ENCODE results near the gene TAS2R41. TPM values are rescaled to one million over a fixed set of nuclear protein-coding genes. Genes with fewer than 3 reads are reported as not detected.

TAS2R41 gene
- total RNA-seq, 4 donors from 2014 or later, result not detected

DNA sequence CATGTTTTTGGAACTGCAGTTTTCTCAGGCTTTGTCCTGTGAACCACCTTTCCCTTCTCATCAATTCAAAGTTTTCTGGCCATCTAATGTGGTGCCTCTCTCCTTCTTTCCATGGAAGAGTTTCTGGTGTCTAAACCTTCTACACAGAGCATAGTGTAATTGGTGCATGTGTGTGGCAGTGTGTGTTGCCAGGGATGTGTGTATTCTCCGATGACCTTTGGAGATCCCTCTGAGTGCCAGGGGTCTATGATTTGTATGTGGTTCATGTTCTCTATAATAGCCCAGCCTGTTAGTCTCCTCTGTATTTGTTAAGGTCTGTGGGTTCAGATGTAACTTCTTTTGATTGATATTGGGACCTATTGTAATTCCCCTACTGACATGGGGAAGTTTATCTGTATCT lies 32.9 kb upstream of the TAS2R41 start:
- H3K36me3 ChIP-seq, result no peaks in the 10 kb centered on the region
- no peak overlapping the region for H3K27ac ChIP-seq
- no peak overlapping the region for H3K4me3 ChIP-seq
- DNase-seq, result no peak
- in situ Hi-C loops (cut with MboI; ENCODE audit: low pct_ligation_motif_present in 1 of 4, low pct_unique_long_range_greater_than_20kb in 1 of 4, low sequenced_read_pairs in 3 of 4), result loop anchor here in 1 of 4 donors (25.0 kb wide), 1 partner anchor 432 kb away; no protein-coding TSS in a partner anchor
- intact Hi-C loops (cut with DNase I; ENCODE audit: low total_unique reads), result no loop called here
- H3K4me1 ChIP-seq, result no peaks in the 10 kb centered on the region
- WGBS, 2 donors (ENCODE audit: low coverage in 1 of 2), result 84% methylated on average over 1 of the region's 1 CpG; no CpG with 5 or more reads in 1 of the 2 donors
- no peaks in the 10 kb centered on the region for H3K27me3 ChIP-seq
- TF ChIP-seq, protein P1, sequence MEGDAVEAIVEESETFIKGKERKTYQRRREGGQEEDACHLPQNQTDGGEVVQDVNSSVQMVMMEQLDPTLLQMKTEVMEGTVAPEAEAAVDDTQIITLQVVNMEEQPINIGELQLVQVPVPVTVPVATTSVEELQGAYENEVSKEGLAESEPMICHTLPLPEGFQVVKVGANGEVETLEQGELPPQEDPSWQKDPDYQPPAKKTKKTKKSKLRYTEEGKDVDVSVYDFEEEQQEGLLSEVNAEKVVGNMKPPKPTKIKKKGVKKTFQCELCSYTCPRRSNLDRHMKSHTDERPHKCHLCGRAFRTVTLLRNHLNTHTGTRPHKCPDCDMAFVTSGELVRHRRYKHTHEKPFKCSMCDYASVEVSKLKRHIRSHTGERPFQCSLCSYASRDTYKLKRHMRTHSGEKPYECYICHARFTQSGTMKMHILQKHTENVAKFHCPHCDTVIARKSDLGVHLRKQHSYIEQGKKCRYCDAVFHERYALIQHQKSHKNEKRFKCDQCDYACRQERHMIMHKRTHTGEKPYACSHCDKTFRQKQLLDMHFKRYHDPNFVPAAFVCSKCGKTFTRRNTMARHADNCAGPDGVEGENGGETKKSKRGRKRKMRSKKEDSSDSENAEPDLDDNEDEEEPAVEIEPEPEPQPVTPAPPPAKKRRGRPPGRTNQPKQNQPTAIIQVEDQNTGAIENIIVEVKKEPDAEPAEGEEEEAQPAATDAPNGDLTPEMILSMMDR (IDR thresholded peaks at IDR 0.05), result no peak
- TF ChIP-seq EP300 (IDR thresholded peaks at IDR 0.05; ENCODE audit: low read depth), result no peak
- TF ChIP-seq POLR2A (IDR thresholded peaks at IDR 0.05), result no peak
- no peak for TF ChIP-seq POLR2AphosphoS5 (IDR thresholded peaks at IDR 0.05)
- no peaks in the 10 kb centered on the region for H3K9me3 ChIP-seq

DNA sequence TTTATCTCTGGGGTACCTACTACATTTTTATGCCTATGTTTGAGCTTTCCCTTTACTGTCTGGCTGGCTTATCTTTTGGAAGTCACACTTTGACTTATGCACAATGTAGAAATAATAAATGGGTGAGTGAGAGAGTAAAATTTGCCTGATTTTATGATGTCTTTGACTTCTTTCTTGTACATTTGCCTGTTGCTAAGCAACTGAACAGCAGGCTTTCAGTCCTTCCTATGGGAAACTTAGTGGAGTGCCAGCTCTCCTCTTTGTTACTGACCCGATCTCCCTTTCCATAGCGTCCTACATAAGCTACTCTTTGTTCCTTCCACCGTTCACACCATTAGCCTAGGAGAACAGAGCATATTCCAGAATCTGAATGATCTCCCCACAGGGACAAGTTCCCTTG lies 30.2 kb upstream of the TAS2R41 start:
- intact Hi-C loops (cut with DNase I; ENCODE audit: low total_unique reads), result no loop called here
- in situ Hi-C loops (cut with MboI; ENCODE audit: low pct_ligation_motif_present in 1 of 4, low pct_unique_long_range_greater_than_20kb in 1 of 4, low sequenced_read_pairs in 3 of 4), result loop anchor here in 1 of 4 donors (25.0 kb wide), 1 partner anchor 435 kb away; no protein-coding TSS in a partner anchor
- Histone ChIP-seq H3K27ac (no peak overlapping the region), H3K27me3 (no peaks in the 10 kb centered on the region), H3K4me3 (no peak overlapping the region), H3K36me3 (no peaks in the 10 kb centered on the region), H3K4me1 (no peaks in the 10 kb centered on the region), H3K9me3 (no peaks in the 10 kb centered on the region)
- DNase-seq, result no peak
- 70 to 74% methylated on average over 3 of the region's 3 CpGs for WGBS, 2 donors (ENCODE audit: low coverage in 1 of 2)
- TF ChIP-seq POLR2AphosphoS5 (IDR thresholded peaks at IDR 0.05), result no peak
- no peak for TF ChIP-seq EP300 (IDR thresholded peaks at IDR 0.05; ENCODE audit: low read depth)
- TF ChIP-seq, protein P1 (IDR thresholded peaks at IDR 0.05), result no peak
- no peak for TF ChIP-seq POLR2A (IDR thresholded peaks at IDR 0.05)

DNA sequence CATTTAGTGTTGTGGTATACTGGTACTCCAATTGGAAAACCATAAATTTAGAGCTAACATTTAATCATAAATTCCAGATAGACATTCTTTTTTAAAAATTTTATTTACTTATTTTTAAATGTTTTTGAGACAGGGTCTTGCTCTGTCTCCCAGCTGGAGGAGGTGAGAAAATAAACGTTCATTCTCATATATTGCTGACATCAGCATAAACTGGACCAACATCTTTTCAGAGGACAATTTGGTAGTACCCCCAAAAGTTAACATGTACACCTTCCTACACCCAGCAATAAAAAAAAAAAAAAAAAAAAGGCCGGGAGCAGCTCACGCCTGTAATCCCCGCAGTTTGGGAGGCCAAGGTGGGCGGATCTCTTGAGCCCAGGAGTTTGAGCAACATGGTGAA lies 29.2 kb upstream of the TAS2R41 start:
- Histone ChIP-seq H3K27me3 (no peaks in the 10 kb centered on the region), H3K27ac (no peak overlapping the region), H3K4me1 (no peaks in the 10 kb centered on the region), H3K4me3 (no peak overlapping the region), H3K36me3 (no peaks in the 10 kb centered on the region), H3K9me3 (no peaks in the 10 kb centered on the region)
- no peak for DNase-seq
- intact Hi-C loops (cut with DNase I; ENCODE audit: low total_unique reads) (no loop called here), in situ Hi-C loops (cut with MboI; ENCODE audit: low pct_ligation_motif_present in 1 of 4, low pct_unique_long_range_greater_than_20kb in 1 of 4, low sequenced_read_pairs in 3 of 4) (loop anchor here in 1 of 4 donors (25.0 kb wide), 1 partner anchor 436 kb away; no protein-coding TSS in a partner anchor)
- TF ChIP-seq POLR2A (IDR thresholded peaks at IDR 0.05), result no peak
- no peak for TF ChIP-seq POLR2AphosphoS5 (IDR thresholded peaks at IDR 0.05)
- TF ChIP-seq, protein P1 (IDR thresholded peaks at IDR 0.05), result no peak
- TF ChIP-seq EP300 (IDR thresholded peaks at IDR 0.05; ENCODE audit: low read depth), result no peak
- WGBS, 2 donors (ENCODE audit: low coverage in 1 of 2), result 72 to 85% methylated on average over 3 to 5 of the region's 5 CpGs

DNA sequence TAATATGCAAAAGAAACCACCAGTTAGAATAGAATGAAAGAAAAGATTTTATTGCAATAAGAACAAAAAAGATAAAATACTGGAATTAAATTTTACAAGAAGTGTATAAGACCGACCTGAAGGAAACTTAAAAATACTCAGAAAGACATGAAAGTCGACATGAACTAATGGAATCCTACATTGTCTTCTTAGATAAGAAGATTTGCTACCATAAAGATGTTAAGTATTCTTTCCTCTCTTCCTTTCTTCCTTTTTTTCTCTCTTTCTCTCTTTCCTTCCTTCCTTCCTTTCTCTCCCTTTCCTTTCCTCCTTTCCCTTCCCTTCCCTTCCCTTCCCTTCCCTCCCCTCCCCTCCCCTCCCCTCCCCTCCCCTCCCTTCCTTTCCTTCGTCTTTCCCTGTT lies 27.9 kb upstream of the TAS2R41 start:
- no peak overlapping the region for H3K27ac ChIP-seq
- no peak for DNase-seq
- no peaks in the 10 kb centered on the region for H3K4me1 ChIP-seq
- H3K9me3 ChIP-seq, result no peaks in the 10 kb centered on the region
- no peak overlapping the region for H3K4me3 ChIP-seq
- intact Hi-C loops (cut with DNase I; ENCODE audit: low total_unique reads) (no loop called here), in situ Hi-C loops (cut with MboI; ENCODE audit: low pct_ligation_motif_present in 1 of 4, low pct_unique_long_range_greater_than_20kb in 1 of 4, low sequenced_read_pairs in 3 of 4) (loop anchor here in 1 of 4 donors (25.0 kb wide), 1 partner anchor 437 kb away; no protein-coding TSS in a partner anchor)
- 84 to 86% methylated on average over 2 to 3 of the region's 3 CpGs for WGBS, 2 donors (ENCODE audit: low coverage in 1 of 2)
- no peak for TF ChIP-seq EP300 (IDR thresholded peaks at IDR 0.05; ENCODE audit: low read depth)
- TF ChIP-seq POLR2A (IDR thresholded peaks at IDR 0.05), result no peak
- no peak for TF ChIP-seq POLR2AphosphoS5 (IDR thresholded peaks at IDR 0.05)
- TF ChIP-seq, protein P1 (IDR thresholded peaks at IDR 0.05), result no peak
- H3K36me3 ChIP-seq, result no peaks in the 10 kb centered on the region
- no peaks in the 10 kb centered on the region for H3K27me3 ChIP-seq

Data from transverse colon (tissue), 4 donors.